DMS 273 (cell line): ENCODE results near the gene GATA1.

Source experiments
- DNase-seq: peaks from one replicate; lab custom pipeline; 2025; ENCODE audit not compliant: unreplicated experiment; lab: John Stamatoyannopoulos, UW

Gene GATA1

DNA sequence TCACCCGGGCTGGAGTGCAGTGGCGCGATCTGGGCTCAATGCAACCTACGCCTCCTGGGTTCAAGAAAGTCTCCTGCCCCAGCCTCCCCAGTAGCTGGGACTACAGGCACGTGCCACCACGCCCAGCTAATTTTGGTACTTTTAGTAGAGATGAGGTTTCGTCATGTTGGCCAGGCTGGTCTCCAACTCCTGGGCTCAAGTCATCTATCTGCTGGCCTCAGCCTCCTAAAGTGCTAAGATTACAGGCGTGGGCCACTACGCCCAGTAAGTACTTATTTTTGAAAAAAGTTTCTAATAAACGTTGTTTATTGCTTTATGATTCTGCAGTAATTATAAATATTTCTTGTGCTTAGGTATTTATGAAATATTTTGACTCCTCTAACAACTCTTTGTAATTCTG is 53.3 kb downstream of the GATA1 start:
- no peak for DNase-seq
